Activated B cell treated with CpG ODN at 0.5 μM for 24 hours (primary cell): Measurements from ENCODE around the gene CCDC50. TPM values are rescaled to one million over a fixed set of nuclear protein-coding genes. Genes with fewer than 3 reads are reported as not detected.

ENCODE experiments used
- ATAC-seq: fragments of 200-7000 bp; cut with Tn5 transposase; one replicate; pipeline ENCODE4 v1.10.0; 2021; ENCODE audit warnings: low read depth, mild to moderate bottlenecking, moderate library complexity
- CTCF ChIA-PET: fragments of 350-600 bp; sonication (Branson Sonifier 250); formaldehyde crosslinking; loops from one replicate; lab custom pipeline; 2021; ENCODE audit warnings: antibody characterized with exemption; lab: Charles Lee
- POLR2A ChIA-PET: fragments of 350-600 bp; sonication (Branson Sonifier 250); formaldehyde crosslinking; loops from one replicate; lab custom pipeline; 2021; ENCODE audit warnings: antibody characterized with exemption; lab: Charles Lee
- DNase-seq: peaks from one replicate; pipeline ENCODE4 v3.0.0; 2022
- H3K27ac Mint-ChIP-seq: one replicate; pipeline ENCODE4 v1.8.0; 2020; ENCODE audit warnings: mixed read lengths
- H3K27me3 Mint-ChIP-seq: one replicate; pipeline ENCODE4 v1.8.0; 2021; ENCODE audit warnings: mixed read lengths
- H3K36me3 Mint-ChIP-seq: one replicate; pipeline ENCODE4 v1.8.0; 2021; ENCODE audit warnings: low read depth, mixed read lengths
- H3K4me1 Mint-ChIP-seq: one replicate; pipeline ENCODE4 v1.8.0; 2021; ENCODE audit warnings: mixed read lengths
- H3K4me3 Mint-ChIP-seq: one replicate; pipeline ENCODE4 v1.8.0; 2020; ENCODE audit warnings: mild to moderate bottlenecking, mixed read lengths
- H3K9me3 Mint-ChIP-seq: one replicate; pipeline ENCODE4 v1.8.0; 2020; ENCODE audit warnings: mixed read lengths
- intact Hi-C: fragments of 100-400 bp; cut with micrococcal nuclease; formaldehyde crosslinking; loops from one replicate; pipeline ENCODE4 v1.15.1; 2024
- total RNA-seq: library from RNA; stranded (reverse); gene quantifications from 2 replicates; pipeline ENCODE4 v1.2.3, GENCODE V29; 2022
- TF ChIP-seq, protein P1 (sequence below): fragments of 200-600 bp; IDR thresholded peaks from one replicate; pipeline ENCODE4 v1.8.0; 2022; ENCODE audit warnings: antibody characterized with exemption, mild to moderate bottlenecking

Gene CCDC50
- total RNA-seq, 1 donor from 2014 or later, result 153 TPM

DNA sequence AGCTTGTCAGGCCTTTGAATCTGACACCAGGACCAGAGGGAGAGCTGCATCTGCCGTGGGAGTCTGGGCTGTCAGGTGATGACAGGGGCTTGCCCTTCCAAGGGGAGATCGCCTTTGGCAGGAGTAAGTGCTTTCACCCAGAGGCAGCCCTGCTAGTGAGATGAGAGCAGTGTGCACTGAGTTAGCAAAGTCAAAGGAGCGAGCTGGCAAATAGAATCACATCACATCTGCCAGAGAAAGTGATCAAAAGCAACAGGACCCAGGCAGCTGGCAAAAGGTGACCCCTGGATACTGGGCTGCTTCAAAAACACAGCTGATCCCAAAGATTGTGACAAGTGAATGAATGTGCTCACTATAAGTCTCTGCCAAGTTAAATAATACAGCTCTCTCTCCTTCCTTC, 95.7 kb downstream of the CCDC50 start:
- no peak for DNase-seq
- CTCF ChIA-PET, result interaction anchor here (1.4 kb wide), 1 partner anchor 11 kb away, joined by 3 read pairs; no protein-coding TSS in a partner anchor
- Mint-ChIP-seq H3K36me3 (no peaks in the 10 kb centered on the region), H3K4me3 (no peak overlapping the region), H3K27ac (no peak overlapping the region), H3K27me3 (peaks cover 15% of the 10 kb centered on the region), H3K4me1 (no peaks in the 10 kb centered on the region), H3K9me3 (no peaks in the 10 kb centered on the region)
- ATAC-seq, result no peak
- TF ChIP-seq, protein P1, sequence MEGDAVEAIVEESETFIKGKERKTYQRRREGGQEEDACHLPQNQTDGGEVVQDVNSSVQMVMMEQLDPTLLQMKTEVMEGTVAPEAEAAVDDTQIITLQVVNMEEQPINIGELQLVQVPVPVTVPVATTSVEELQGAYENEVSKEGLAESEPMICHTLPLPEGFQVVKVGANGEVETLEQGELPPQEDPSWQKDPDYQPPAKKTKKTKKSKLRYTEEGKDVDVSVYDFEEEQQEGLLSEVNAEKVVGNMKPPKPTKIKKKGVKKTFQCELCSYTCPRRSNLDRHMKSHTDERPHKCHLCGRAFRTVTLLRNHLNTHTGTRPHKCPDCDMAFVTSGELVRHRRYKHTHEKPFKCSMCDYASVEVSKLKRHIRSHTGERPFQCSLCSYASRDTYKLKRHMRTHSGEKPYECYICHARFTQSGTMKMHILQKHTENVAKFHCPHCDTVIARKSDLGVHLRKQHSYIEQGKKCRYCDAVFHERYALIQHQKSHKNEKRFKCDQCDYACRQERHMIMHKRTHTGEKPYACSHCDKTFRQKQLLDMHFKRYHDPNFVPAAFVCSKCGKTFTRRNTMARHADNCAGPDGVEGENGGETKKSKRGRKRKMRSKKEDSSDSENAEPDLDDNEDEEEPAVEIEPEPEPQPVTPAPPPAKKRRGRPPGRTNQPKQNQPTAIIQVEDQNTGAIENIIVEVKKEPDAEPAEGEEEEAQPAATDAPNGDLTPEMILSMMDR, result no peak
- intact Hi-C loops, result no loop called here
- POLR2A ChIA-PET, result no interaction called here

- TF ChIP-seq, protein P1, result no peak
- DNase-seq (no peak), ATAC-seq (no peak)
- ChIA-PET POLR2A (no interaction called here), CTCF (interaction anchor here (1.4 kb wide), 1 partner anchor 11 kb away, joined by 3 read pairs; no protein-coding TSS in a partner anchor)
- Mint-ChIP-seq H3K4me1 (no peaks in the 10 kb centered on the region), H3K4me3 (no peak overlapping the region), H3K9me3 (no peaks in the 10 kb centered on the region), H3K27ac (no peak overlapping the region), H3K36me3 (no peaks in the 10 kb centered on the region), H3K27me3 (peaks cover 17% of the 10 kb centered on the region)
- intact Hi-C loops, result no loop called here
These were observed 96.1 kb downstream of the CCDC50 start for GRCh38 chr3:191425322-191425734.

DNA sequence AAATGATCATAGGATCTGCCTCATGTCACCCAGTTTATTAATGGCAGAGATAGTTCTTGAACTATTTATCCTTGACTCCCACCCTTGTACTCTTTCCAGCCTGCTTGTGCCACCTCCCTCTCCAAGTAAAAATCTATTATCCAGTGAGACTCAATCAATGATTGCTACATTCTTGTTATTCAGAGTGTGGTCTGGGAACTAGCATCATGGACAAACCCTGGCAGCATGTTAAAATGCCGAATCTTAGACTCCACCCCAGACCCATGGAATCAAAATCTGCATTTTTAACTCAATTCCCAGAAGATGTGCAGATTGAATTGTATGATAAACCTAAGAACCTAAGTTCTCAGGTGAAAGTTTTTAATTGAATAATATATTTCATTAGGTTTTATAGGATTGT, 97.1 kb downstream of the CCDC50 start:
- Mint-ChIP-seq H3K27ac (no peak overlapping the region), H3K36me3 (no peaks in the 10 kb centered on the region), H3K4me3 (no peak overlapping the region), H3K27me3 (peaks cover 21% of the 10 kb centered on the region), H3K4me1 (no peaks in the 10 kb centered on the region), H3K9me3 (peaks cover 1% of the 10 kb centered on the region)
- ATAC-seq (no peak), DNase-seq (no peak)
- POLR2A ChIA-PET, result no interaction called here
- TF ChIP-seq, protein P1, result no peak
- intact Hi-C loops, result no loop called here
- CTCF ChIA-PET, result no interaction called here

- Mint-ChIP-seq H3K27ac (no peak overlapping the region), H3K27me3 (peaks cover 17% of the 10 kb centered on the region), H3K4me3 (no peak overlapping the region), H3K4me1 (no peaks in the 10 kb centered on the region), H3K36me3 (no peaks in the 10 kb centered on the region), H3K9me3 (peaks cover 3% of the 10 kb centered on the region)
- TF ChIP-seq, protein P1, result no peak
- intact Hi-C loops, result no loop called here
- ChIA-PET POLR2A (interaction anchor here (0.6 kb wide), 1 partner anchor 12 kb away, joined by 6 read pairs; no protein-coding TSS in a partner anchor), CTCF (no interaction called here)
- DNase-seq (no peak), ATAC-seq (no peak)
These were observed 99.0 kb downstream of the CCDC50 start for GRCh38 chr3:191428177-191428576.

- H3K4me1 Mint-ChIP-seq, result no peaks in the 10 kb centered on the region
- ATAC-seq, result no peak
These were observed 100.9 kb downstream of the CCDC50 start for GRCh38 chr3:191430103-191430502.

More at GRCh38 chr3:191430103-191430502, 100.9 kb downstream of the CCDC50 start:
- CTCF ChIA-PET, result no interaction called here
- peaks cover 3% of the 10 kb centered on the region for H3K9me3 Mint-ChIP-seq
- DNase-seq, result no peak
- no peaks in the 10 kb centered on the region for H3K36me3 Mint-ChIP-seq
- peaks cover 10% of the 10 kb centered on the region for H3K27me3 Mint-ChIP-seq
- intact Hi-C loops, result no loop called here
- TF ChIP-seq, protein P1, result no peak
- POLR2A ChIA-PET, result no interaction called here
- no peak overlapping the region for H3K27ac Mint-ChIP-seq
- no peak overlapping the region for H3K4me3 Mint-ChIP-seq
